Neural cell (in vitro differentiated cells): ENCODE results near the gene DCPS. TPM values are rescaled to one million over a fixed set of nuclear protein-coding genes. Genes with fewer than 3 reads are reported as not detected.

Experiments used
- H2AFZ ChIP-seq: fragments of 200-600, 300-800 bp; sonication (generic), shearing (Covaris generic); 2 replicates; pipeline ENCODE4 v1.6.0; 2014; ENCODE audit warnings: low read depth, mild to moderate bottlenecking, antibody characterized with exemption, low read length, moderate library complexity
- H3F3A ChIP-seq: fragments of 200-600 bp; shearing (Covaris generic); 2 replicates; pipeline ENCODE4 v1.6.1; 2016; ENCODE audit warnings: mild to moderate bottlenecking, moderate library complexity, mixed read lengths, antibody characterized with exemption, low read length; ENCODE audit not compliant: insufficient read depth, poor library complexity, severe bottlenecking
- H3K27ac ChIP-seq: fragments of 200-600, 300-800 bp; sonication (generic), shearing (Covaris generic); 2 replicates; pipeline ENCODE4 v1.5.1; 2014; ENCODE audit warnings: mild to moderate bottlenecking, low read length, moderate library complexity
- H3K27me3 ChIP-seq: fragments of 300-800, 200-600 bp; sonication (generic), shearing (Covaris generic); 2 replicates; pipeline ENCODE4 v1.6.0; 2014; ENCODE audit warnings: mild to moderate bottlenecking, low read depth, low read length, moderate library complexity; ENCODE audit not compliant: insufficient read depth
- H3K36me3 ChIP-seq: fragments of 300-800, 200-600 bp; sonication (generic), shearing (Covaris generic); 2 replicates; pipeline ENCODE4 v1.5.1; 2014; ENCODE audit warnings: mild to moderate bottlenecking, antibody characterized with exemption, low read length, moderate library complexity; ENCODE audit not compliant: insufficient read depth
- H3K4me2 ChIP-seq: fragments of 300-800, 200-600 bp; sonication (generic), shearing (Covaris generic); 2 replicates; pipeline ENCODE4 v1.6.0; 2014; ENCODE audit warnings: mild to moderate bottlenecking, low read length
- H3K4me3 ChIP-seq: fragments of 300-800, 200-600 bp; sonication (generic), shearing (Covaris generic); 2 replicates; pipeline ENCODE4 v1.5.1; 2014; ENCODE audit warnings: mild to moderate bottlenecking, low read length, moderate library complexity
- H3K79me2 ChIP-seq: fragments of 200-600 bp; shearing (Covaris generic); replicated peaks from 2 replicates; pipeline ENCODE4 v1.6.0; 2014; ENCODE audit warnings: mild to moderate bottlenecking, low read length, moderate library complexity; ENCODE audit not compliant: insufficient read depth
- H3K9ac ChIP-seq: fragments of 300-800, 200-600 bp; sonication (generic), shearing (Covaris generic); 2 replicates; pipeline ENCODE4 v1.6.1; 2016; ENCODE audit warnings: mild to moderate bottlenecking, low read length, mixed read lengths
- H3K9me2 ChIP-seq: fragments of 200-600 bp; shearing (Covaris generic); 2 replicates; pipeline ENCODE4 v1.6.1; 2016; ENCODE audit warnings: mild to moderate bottlenecking, low read length, mixed read lengths; ENCODE audit not compliant: insufficient read depth
- H3K9me3 ChIP-seq: fragments of 200-600, 300-800 bp; sonication (generic), shearing (Covaris generic); 2 replicates; pipeline ENCODE4 v1.6.1; 2016; ENCODE audit warnings: mild to moderate bottlenecking, mixed run types, low read length, moderate library complexity, mixed read lengths
- H4K20me1 ChIP-seq: fragments of 200-600 bp; shearing (Covaris generic); 2 replicates; pipeline ENCODE4 v1.6.1; 2016; ENCODE audit warnings: mild to moderate bottlenecking, mixed run types; ENCODE audit not compliant: insufficient read depth
- EP300 ChIP-seq: fragments of 450-650 bp; conservative IDR thresholded peaks from 2 replicates; pipeline ENCODE4 v1.6.1; 2014; ENCODE audit warnings: antibody characterized with exemption, mild to moderate bottlenecking, moderate library complexity; ENCODE audit not compliant: poor library complexity, severe bottlenecking
- EZH2 ChIP-seq: fragments of 200-600, 300-800 bp; shearing (Covaris generic), sonication (generic); IDR thresholded peaks from 2 replicates; pipeline ENCODE4 v1.6.1; 2014; ENCODE audit warnings: antibody characterized with exemption, low read length, borderline replicate concordance, mild to moderate bottlenecking; ENCODE audit not compliant: insufficient read depth, poor library complexity, severe bottlenecking
- MXI1 ChIP-seq: fragments of 450-650 bp; conservative IDR thresholded peaks from 2 replicates; pipeline ENCODE4 v1.6.1; 2014; ENCODE audit warnings: antibody characterized with exemption, mild to moderate bottlenecking; ENCODE audit not compliant: poor library complexity, severe bottlenecking
- POLR2AphosphoS5 ChIP-seq: IDR thresholded peaks from 2 replicates; pipeline ENCODE4 v1.6.1; 2012
- RAD21 ChIP-seq: fragments of 450-650 bp; conservative IDR thresholded peaks from 2 replicates; pipeline ENCODE4 v1.6.1; 2014; ENCODE audit warnings: antibody characterized with exemption, mild to moderate bottlenecking, moderate library complexity
- SMC3 ChIP-seq: fragments of 450-650 bp; conservative IDR thresholded peaks from 2 replicates; pipeline ENCODE4 v1.6.1; 2014; ENCODE audit warnings: antibody characterized with exemption, mild to moderate bottlenecking, moderate library complexity; ENCODE audit not compliant: poor library complexity
- TAF1 ChIP-seq: IDR thresholded peaks from 2 replicates; pipeline ENCODE4 v1.6.1; 2012; ENCODE audit warnings: low read depth
- polyA plus RNA-seq: library from polyadenylated mRNA; depleted of rRNA; stranded (reverse); fragments of >200 nt; gene quantifications from 2 replicates; pipeline ENCODE4 v1.2.3, GENCODE V29; 2014
- TF ChIP-seq, protein P1 (sequence below): fragments of 450-650 bp; IDR thresholded peaks from 2 replicates; pipeline ENCODE4 v1.5.1; 2014; ENCODE audit warnings: antibody characterized with exemption, mild to moderate bottlenecking, moderate library complexity; ENCODE audit not compliant: poor library complexity, severe bottlenecking
- TF ChIP-seq, protein P2 (sequence below): IDR thresholded peaks from 2 replicates; pipeline ENCODE4 v1.6.1; 2012; ENCODE audit warnings: borderline replicate concordance

The DCPS gene
- polyA plus RNA-seq, 1 donor from 2014 or later: 6.4 TPM

DNA sequence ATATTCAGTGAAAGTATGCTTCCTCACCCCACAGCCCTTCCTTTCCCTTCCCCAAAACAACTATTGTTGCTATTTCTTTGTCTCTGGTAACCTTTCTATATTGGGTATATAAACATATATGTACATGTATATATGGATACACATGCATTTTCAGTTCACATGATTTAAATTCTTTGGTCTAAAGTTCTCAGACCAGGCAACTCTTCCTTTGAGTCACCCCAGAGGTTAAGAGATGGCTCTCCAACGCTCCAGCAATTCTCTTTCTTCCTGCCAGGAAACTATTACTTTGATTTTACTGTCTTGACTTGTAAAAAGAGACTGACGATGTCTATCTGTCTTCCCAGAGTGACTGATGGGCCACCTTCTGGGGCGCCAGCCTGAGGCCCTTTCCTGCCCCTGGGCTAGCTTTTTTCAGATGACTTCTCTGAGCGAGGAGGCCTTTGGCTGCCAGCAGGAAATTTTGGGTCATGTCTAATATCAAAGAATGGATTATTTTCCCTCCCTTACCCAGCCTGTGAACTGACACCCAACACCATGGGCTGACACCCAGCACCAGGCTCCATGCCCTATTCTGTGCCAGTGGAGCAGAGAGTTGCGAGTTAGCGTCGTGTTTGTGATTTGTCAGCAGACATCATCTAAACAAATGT is 37.2 kb downstream of the DCPS start:
- H3K36me3 ChIP-seq: no peaks in the 10 kb centered on the region
- no peaks in the 10 kb centered on the region for H3K9me2 ChIP-seq
- H2AFZ ChIP-seq: no peak overlapping the region
- no peaks in the 10 kb centered on the region for H4K20me1 ChIP-seq
- H3F3A ChIP-seq: no peaks in the 10 kb centered on the region
- no peak overlapping the region for H3K4me2 ChIP-seq
- H3K27me3 ChIP-seq: no peaks in the 10 kb centered on the region
- no peaks in the 10 kb centered on the region for H3K9me3 ChIP-seq
- TF ChIP-seq MXI1: no peak
- TF ChIP-seq RAD21: no peak
- TF ChIP-seq, protein P1, sequence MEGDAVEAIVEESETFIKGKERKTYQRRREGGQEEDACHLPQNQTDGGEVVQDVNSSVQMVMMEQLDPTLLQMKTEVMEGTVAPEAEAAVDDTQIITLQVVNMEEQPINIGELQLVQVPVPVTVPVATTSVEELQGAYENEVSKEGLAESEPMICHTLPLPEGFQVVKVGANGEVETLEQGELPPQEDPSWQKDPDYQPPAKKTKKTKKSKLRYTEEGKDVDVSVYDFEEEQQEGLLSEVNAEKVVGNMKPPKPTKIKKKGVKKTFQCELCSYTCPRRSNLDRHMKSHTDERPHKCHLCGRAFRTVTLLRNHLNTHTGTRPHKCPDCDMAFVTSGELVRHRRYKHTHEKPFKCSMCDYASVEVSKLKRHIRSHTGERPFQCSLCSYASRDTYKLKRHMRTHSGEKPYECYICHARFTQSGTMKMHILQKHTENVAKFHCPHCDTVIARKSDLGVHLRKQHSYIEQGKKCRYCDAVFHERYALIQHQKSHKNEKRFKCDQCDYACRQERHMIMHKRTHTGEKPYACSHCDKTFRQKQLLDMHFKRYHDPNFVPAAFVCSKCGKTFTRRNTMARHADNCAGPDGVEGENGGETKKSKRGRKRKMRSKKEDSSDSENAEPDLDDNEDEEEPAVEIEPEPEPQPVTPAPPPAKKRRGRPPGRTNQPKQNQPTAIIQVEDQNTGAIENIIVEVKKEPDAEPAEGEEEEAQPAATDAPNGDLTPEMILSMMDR: no peak
- no peak for TF ChIP-seq EZH2
- no peak for TF ChIP-seq SMC3
- no peak for TF ChIP-seq POLR2AphosphoS5
- TF ChIP-seq, protein P2, sequence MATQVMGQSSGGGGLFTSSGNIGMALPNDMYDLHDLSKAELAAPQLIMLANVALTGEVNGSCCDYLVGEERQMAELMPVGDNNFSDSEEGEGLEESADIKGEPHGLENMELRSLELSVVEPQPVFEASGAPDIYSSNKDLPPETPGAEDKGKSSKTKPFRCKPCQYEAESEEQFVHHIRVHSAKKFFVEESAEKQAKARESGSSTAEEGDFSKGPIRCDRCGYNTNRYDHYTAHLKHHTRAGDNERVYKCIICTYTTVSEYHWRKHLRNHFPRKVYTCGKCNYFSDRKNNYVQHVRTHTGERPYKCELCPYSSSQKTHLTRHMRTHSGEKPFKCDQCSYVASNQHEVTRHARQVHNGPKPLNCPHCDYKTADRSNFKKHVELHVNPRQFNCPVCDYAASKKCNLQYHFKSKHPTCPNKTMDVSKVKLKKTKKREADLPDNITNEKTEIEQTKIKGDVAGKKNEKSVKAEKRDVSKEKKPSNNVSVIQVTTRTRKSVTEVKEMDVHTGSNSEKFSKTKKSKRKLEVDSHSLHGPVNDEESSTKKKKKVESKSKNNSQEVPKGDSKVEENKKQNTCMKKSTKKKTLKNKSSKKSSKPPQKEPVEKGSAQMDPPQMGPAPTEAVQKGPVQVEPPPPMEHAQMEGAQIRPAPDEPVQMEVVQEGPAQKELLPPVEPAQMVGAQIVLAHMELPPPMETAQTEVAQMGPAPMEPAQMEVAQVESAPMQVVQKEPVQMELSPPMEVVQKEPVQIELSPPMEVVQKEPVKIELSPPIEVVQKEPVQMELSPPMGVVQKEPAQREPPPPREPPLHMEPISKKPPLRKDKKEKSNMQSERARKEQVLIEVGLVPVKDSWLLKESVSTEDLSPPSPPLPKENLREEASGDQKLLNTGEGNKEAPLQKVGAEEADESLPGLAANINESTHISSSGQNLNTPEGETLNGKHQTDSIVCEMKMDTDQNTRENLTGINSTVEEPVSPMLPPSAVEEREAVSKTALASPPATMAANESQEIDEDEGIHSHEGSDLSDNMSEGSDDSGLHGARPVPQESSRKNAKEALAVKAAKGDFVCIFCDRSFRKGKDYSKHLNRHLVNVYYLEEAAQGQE: no peak
- no peak for TF ChIP-seq TAF1
- H3K27ac ChIP-seq: no peak overlapping the region
- H3K79me2 ChIP-seq: no peaks in the 10 kb centered on the region
- no peak overlapping the region for H3K9ac ChIP-seq
- H3K4me3 ChIP-seq: no peak overlapping the region

DNA sequence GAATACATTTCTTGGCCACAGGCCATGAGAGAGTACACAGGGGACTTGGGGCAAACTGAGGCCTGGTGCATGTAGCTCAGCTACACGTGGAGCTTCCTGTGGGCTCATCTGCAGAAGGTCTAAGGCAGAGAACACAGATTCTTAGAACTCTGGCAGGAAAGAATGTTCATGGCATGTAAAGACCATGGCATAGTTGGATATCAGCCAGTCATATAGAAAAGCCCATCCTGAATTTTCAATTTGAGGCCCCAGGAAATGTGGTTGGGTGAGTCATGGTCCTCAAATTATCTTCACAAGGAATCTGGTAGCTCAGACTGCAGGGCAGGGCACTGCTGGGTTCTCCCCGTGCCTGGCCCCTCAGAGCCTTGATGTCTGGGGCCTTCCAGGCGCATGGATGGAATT is 37.9 kb downstream of the DCPS start:
- Histone ChIP-seq H3K9ac (no peak overlapping the region), H3K9me3 (no peaks in the 10 kb centered on the region), H3F3A (no peaks in the 10 kb centered on the region), H3K79me2 (no peaks in the 10 kb centered on the region), H3K36me3 (no peaks in the 10 kb centered on the region), H3K4me3 (no peak overlapping the region), H2AFZ (no peak overlapping the region), H3K27me3 (no peaks in the 10 kb centered on the region), H3K4me2 (no peak overlapping the region), H3K27ac (no peak overlapping the region), H4K20me1 (no peaks in the 10 kb centered on the region), H3K9me2 (no peaks in the 10 kb centered on the region)
- TF ChIP-seq POLR2AphosphoS5: no peak
- TF ChIP-seq, protein P1: no peak
- TF ChIP-seq TAF1: no peak
- TF ChIP-seq, protein P2: no peak
- no peak for TF ChIP-seq MXI1
- no peak for TF ChIP-seq EZH2
- TF ChIP-seq EP300: no peak
- TF ChIP-seq SMC3: no peak
- TF ChIP-seq RAD21: no peak
